ENCODE data around the gene GBP1.

GRCh38 chr1:89050649-89051033 lies 14.4 kb downstream of the GBP1 start:
- TF ChIP-seq, protein P1, sequence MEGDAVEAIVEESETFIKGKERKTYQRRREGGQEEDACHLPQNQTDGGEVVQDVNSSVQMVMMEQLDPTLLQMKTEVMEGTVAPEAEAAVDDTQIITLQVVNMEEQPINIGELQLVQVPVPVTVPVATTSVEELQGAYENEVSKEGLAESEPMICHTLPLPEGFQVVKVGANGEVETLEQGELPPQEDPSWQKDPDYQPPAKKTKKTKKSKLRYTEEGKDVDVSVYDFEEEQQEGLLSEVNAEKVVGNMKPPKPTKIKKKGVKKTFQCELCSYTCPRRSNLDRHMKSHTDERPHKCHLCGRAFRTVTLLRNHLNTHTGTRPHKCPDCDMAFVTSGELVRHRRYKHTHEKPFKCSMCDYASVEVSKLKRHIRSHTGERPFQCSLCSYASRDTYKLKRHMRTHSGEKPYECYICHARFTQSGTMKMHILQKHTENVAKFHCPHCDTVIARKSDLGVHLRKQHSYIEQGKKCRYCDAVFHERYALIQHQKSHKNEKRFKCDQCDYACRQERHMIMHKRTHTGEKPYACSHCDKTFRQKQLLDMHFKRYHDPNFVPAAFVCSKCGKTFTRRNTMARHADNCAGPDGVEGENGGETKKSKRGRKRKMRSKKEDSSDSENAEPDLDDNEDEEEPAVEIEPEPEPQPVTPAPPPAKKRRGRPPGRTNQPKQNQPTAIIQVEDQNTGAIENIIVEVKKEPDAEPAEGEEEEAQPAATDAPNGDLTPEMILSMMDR (IDR thresholded peaks at IDR 0.05), result no peak
- no peak for TF ChIP-seq POLR2A (IDR thresholded peaks at IDR 0.05)
